ENCODE results near the gene CACNA1A. TPM values are rescaled to one million over a fixed set of nuclear protein-coding genes. Genes with fewer than 3 reads are reported as not detected.
A peak's percentile ranks its signal among the peaks of the same experiment; 100 is the strongest.
"Not testable (repeated sequence)": the region's sequence is repeated elsewhere in the genome, so short reads cannot be mapped to it uniquely, and the experiment has no call there.

Gene CACNA1A
- total RNA-seq, 1 donor = 1.4 TPM

GRCh38 chr19:13429563-13429962 is 76.7 kb downstream of the CACNA1A start:
- Histone ChIP-seq H2AFZ (ENCODE audit: low read length) (no peak overlapping the region), H3K27me3 (ENCODE audit: insufficient read depth, low read length) (no peaks in the 10 kb centered on the region), H3K36me3 (ENCODE audit: insufficient read depth, low read length) (no peaks in the 10 kb centered on the region), H3K27ac (ENCODE audit: low read depth, low read length) (no peak overlapping the region), H4K20me1 (ENCODE audit: insufficient read depth, low read length) (no peaks in the 10 kb centered on the region), H3K9me3 (ENCODE audit: low read depth, low read length) (no peaks in the 10 kb centered on the region), H3K79me2 (ENCODE audit: insufficient read depth, low read length) (no peaks in the 10 kb centered on the region), H3K4me1 (ENCODE audit: insufficient read depth, low read length) (no peaks in the 10 kb centered on the region), H3K4me3 (ENCODE audit: insufficient read depth, low read length) (no peak overlapping the region), H3K4me2 (ENCODE audit: insufficient read depth, low read length) (no peak overlapping the region)
- DNase-seq (ENCODE audit: insufficient read length, low spot score, missing footprints) = no peak
- no peak for TF ChIP-seq CTCF (IDR thresholded peaks at IDR 0.05; ENCODE audit: extremely low read depth, low read depth, low read length)

GRCh38 chr19:13428352-13428751 is 77.9 kb downstream of the CACNA1A start:
- Histone ChIP-seq H2AFZ (ENCODE audit: low read length) (no peak overlapping the region), H3K79me2 (ENCODE audit: insufficient read depth, low read length) (no peaks in the 10 kb centered on the region), H3K4me2 (ENCODE audit: insufficient read depth, low read length) (no peak overlapping the region), H3K36me3 (ENCODE audit: insufficient read depth, low read length) (no peaks in the 10 kb centered on the region), H3K27ac (ENCODE audit: low read depth, low read length) (no peak overlapping the region), H3K4me3 (ENCODE audit: insufficient read depth, low read length) (no peak overlapping the region), H3K27me3 (ENCODE audit: insufficient read depth, low read length) (no peaks in the 10 kb centered on the region), H3K4me1 (ENCODE audit: insufficient read depth, low read length) (no peaks in the 10 kb centered on the region), H3K9me3 (ENCODE audit: low read depth, low read length) (no peaks in the 10 kb centered on the region), H4K20me1 (ENCODE audit: insufficient read depth, low read length) (no peaks in the 10 kb centered on the region)
- TF ChIP-seq CTCF (IDR thresholded peaks at IDR 0.05; ENCODE audit: extremely low read depth, low read depth, low read length) = peak; percentile 77
- DNase-seq (ENCODE audit: insufficient read length, low spot score, missing footprints) = peak; percentile 37

- H3K27ac ChIP-seq (ENCODE audit: low read depth, low read length) = no peak overlapping the region
- no peak for TF ChIP-seq CTCF (IDR thresholded peaks at IDR 0.05; ENCODE audit: extremely low read depth, low read depth, low read length)
- H2AFZ ChIP-seq (ENCODE audit: low read length) = no peak overlapping the region
- no peaks in the 10 kb centered on the region for H3K9me3 ChIP-seq (ENCODE audit: low read depth, low read length)
- H3K36me3 ChIP-seq (ENCODE audit: insufficient read depth, low read length) = no peaks in the 10 kb centered on the region
- H3K4me2 ChIP-seq (ENCODE audit: insufficient read depth, low read length) = no peak overlapping the region
- no peaks in the 10 kb centered on the region for H3K27me3 ChIP-seq (ENCODE audit: insufficient read depth, low read length)
- no peak overlapping the region for H3K4me3 ChIP-seq (ENCODE audit: insufficient read depth, low read length)
- H4K20me1 ChIP-seq (ENCODE audit: insufficient read depth, low read length) = no peaks in the 10 kb centered on the region
- no peaks in the 10 kb centered on the region for H3K4me1 ChIP-seq (ENCODE audit: insufficient read depth, low read length)
- no peaks in the 10 kb centered on the region for H3K79me2 ChIP-seq (ENCODE audit: insufficient read depth, low read length)
- DNase-seq (ENCODE audit: insufficient read length, low spot score, missing footprints) = no peak
Observed at GRCh38 chr19:13427273-13428051, 78.8 kb downstream of the CACNA1A start.

GRCh38 chr19:13425875-13426274 is 80.4 kb downstream of the CACNA1A start:
- not testable (repeated sequence) for DNase-seq (ENCODE audit: insufficient read length, low spot score, missing footprints); H2AFZ ChIP-seq (ENCODE audit: low read length); H3K4me3 ChIP-seq (ENCODE audit: insufficient read depth, low read length); H3K27ac ChIP-seq (ENCODE audit: low read depth, low read length); H3K9me3 ChIP-seq (ENCODE audit: low read depth, low read length); H3K4me1 ChIP-seq (ENCODE audit: insufficient read depth, low read length); H3K79me2 ChIP-seq (ENCODE audit: insufficient read depth, low read length); H3K4me2 ChIP-seq (ENCODE audit: insufficient read depth, low read length); H4K20me1 ChIP-seq (ENCODE audit: insufficient read depth, low read length); H3K36me3 ChIP-seq (ENCODE audit: insufficient read depth, low read length); H3K27me3 ChIP-seq (ENCODE audit: insufficient read depth, low read length)
